Stimulated activated memory B cell treated with anti-CD40 and anti-IgM and Interleukin-4, amounts not matched to agents 10 μg/mL and 1 μg/mL and 100 μg/mL, for 72 hours (primary cell): ENCODE measurements around the gene ABCA9.
"Not testable (repeated sequence)": the region's sequence is repeated elsewhere in the genome, so short reads cannot be mapped to it uniquely, and the experiment has no call there.

ENCODE experiments used
- ATAC-seq: fragments of 150-1000 bp; cut with Tn5 transposase; 2 replicates; pipeline ENCODE4 v1.10.0; 2021
- H3K27ac Mint-ChIP-seq: one replicate; pipeline ENCODE4 v1.8.0; 2022; ENCODE audit warnings: mild to moderate bottlenecking, mixed read lengths
- H3K27me3 Mint-ChIP-seq: one replicate; pipeline ENCODE4 v1.8.0; 2022; ENCODE audit warnings: mixed read lengths
- H3K36me3 Mint-ChIP-seq: one replicate; pipeline ENCODE4 v1.8.0; 2022; ENCODE audit warnings: mixed read lengths
- H3K4me1 Mint-ChIP-seq: one replicate; pipeline ENCODE4 v1.8.0; 2022; ENCODE audit warnings: mixed read lengths
- H3K4me3 Mint-ChIP-seq: one replicate; pipeline ENCODE4 v1.8.0; 2022; ENCODE audit warnings: mild to moderate bottlenecking, moderate library complexity, mixed read lengths
- H3K9me3 Mint-ChIP-seq: one replicate; pipeline ENCODE4 v1.8.0; 2022; ENCODE audit warnings: mixed read lengths

Gene ABCA9

DNA sequence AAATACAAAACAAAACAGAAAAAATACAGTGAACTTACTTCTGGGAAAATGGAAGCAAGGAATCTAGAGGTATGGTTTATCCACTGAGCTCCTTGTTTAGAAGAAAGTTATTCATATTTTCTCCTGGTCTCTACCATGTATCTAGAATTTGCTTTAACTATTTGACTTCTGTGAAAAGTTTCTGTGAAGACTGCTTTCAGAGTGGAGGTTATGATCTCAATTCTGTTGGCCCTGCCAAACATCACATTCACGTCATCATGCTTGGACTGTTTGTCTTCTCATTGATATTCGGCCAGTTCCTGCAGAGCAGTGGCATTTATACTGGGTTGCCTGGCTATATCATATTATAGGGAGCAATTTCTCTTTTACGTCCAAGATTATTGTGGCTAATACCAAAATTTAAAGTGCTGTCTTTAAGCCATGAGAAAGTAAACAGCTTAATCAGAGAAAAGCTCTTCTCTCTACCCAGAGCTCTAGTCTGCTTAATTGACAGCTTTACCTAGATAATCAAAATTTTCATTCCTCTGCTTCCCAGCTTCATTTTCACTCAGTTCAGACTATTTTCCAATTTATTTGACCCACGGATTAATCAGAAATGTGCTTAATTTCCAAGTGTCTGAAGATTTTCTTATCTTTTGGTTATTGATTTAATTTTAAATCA lies 105.4 kb downstream of the ABCA9 start, which contains the start of gene ABCA8:
ABCA8 (minus strand) TSS at position 212 of the 661 bp plus-strand sequence. CDS start 13,358 bp downstream, outside the sequence.
- Mint-ChIP-seq H3K4me3 (no peak within 1 kb of the TSS), H3K27me3 (no peaks in the 10 kb centered on the region), H3K9me3 (no peaks in the 10 kb centered on the region), H3K4me1 (no peaks in the 10 kb centered on the region), H3K36me3 (no peaks in the 10 kb centered on the region), H3K27ac (no peak within 1 kb of the TSS)
- no peak for ATAC-seq

- H3K36me3 Mint-ChIP-seq: no peaks in the 10 kb centered on the region
- H3K4me1 Mint-ChIP-seq: no peaks in the 10 kb centered on the region
- no peak overlapping the region for H3K27ac Mint-ChIP-seq
- ATAC-seq: no peak
- H3K4me3 Mint-ChIP-seq: no peak overlapping the region
- H3K9me3 Mint-ChIP-seq: no peaks in the 10 kb centered on the region
- peaks cover 4% of the 10 kb centered on the region for H3K27me3 Mint-ChIP-seq
Observed at GRCh38 chr17:68954146-68954896, 106.4 kb downstream of the ABCA9 start.

- ATAC-seq: peak; percentile 51
- Mint-ChIP-seq H3K36me3 (no peaks in the 10 kb centered on the region), H3K9me3 (no peaks in the 10 kb centered on the region), H3K27me3 (peaks cover 13% of the 10 kb centered on the region), H3K4me3 (no peak overlapping the region), H3K4me1 (no peaks in the 10 kb centered on the region), H3K27ac (no peak overlapping the region)
Observed at GRCh38 chr17:68953340-68953997, 107.3 kb downstream of the ABCA9 start.

GRCh38 chr17:68950725-68951124 lies 110.0 kb downstream of the ABCA9 start:
- ATAC-seq: no peak
- Mint-ChIP-seq H3K9me3 (peaks cover 2% of the 10 kb centered on the region), H3K4me3 (no peak overlapping the region), H3K27me3 (peaks cover 15% of the 10 kb centered on the region), H3K27ac (no peak overlapping the region), H3K4me1 (no peaks in the 10 kb centered on the region), H3K36me3 (no peaks in the 10 kb centered on the region)

- peaks cover 17% of the 10 kb centered on the region for H3K27me3 Mint-ChIP-seq
- not testable (repeated sequence) for H3K36me3 Mint-ChIP-seq, H3K27ac Mint-ChIP-seq, H3K4me1 Mint-ChIP-seq, H3K9me3 Mint-ChIP-seq, H3K4me3 Mint-ChIP-seq, ATAC-seq
Observed at GRCh38 chr17:68947868-68948267, 112.9 kb downstream of the ABCA9 start.

DNA sequence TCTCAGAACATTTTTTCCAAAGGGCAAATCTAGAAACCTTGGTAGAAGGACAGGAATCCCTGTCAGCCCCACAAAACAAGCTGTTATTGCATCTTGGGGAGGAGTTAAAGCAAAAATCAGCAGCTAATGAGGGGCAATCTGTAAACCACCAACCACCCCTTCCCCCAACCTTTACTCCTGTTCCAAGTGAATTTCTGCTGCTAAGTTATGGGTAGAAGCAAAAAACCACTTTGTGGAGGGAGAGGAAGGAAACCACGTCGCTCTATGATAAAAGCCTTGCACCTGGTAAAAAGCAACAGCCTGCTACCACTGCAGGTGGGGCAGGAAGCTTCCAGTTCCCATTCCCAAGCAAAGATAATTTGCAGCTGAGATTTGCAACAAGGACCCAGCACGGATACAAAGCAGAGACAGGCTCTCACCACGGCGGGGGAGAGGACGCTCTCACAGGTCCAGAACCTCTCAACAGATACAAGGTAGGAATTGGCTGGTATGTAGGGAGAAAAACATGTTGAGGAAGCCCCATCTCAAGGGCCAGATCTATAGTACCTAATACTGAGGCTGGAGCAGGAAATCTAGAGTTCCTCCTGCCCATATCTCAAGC lies 116.2 kb downstream of the ABCA9 start:
- ATAC-seq: no peak
- peaks cover 2% of the 10 kb centered on the region for H3K9me3 Mint-ChIP-seq
- no peak overlapping the region for H3K27ac Mint-ChIP-seq
- no peak overlapping the region for H3K4me3 Mint-ChIP-seq
- H3K4me1 Mint-ChIP-seq: no peaks in the 10 kb centered on the region
- H3K36me3 Mint-ChIP-seq: no peaks in the 10 kb centered on the region
- H3K27me3 Mint-ChIP-seq: peaks cover 22% of the 10 kb centered on the region

DNA sequence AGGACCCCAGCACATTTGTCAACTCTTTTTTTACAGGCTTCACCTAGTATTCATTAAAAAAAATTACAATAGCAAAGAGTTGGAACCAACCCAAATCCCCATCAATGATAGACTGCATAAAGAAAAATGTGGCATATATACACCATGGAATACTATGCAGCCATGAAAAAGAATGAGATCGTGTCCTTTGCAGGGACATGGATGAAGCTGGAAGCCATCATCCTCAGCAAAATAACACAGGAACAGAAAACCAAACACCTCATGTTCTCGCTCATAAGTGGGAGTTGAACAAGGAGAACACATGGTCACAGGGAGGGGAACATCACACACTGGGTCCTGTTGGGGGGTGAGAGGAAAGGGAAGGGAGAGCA lies 116.9 kb downstream of the ABCA9 start:
- not testable (repeated sequence) for H3K9me3 Mint-ChIP-seq, H3K4me3 Mint-ChIP-seq, H3K27ac Mint-ChIP-seq, ATAC-seq, H3K4me1 Mint-ChIP-seq, H3K36me3 Mint-ChIP-seq
- peaks cover 14% of the 10 kb centered on the region for H3K27me3 Mint-ChIP-seq

GRCh38 chr17:68943123-68943811 lies 117.5 kb downstream of the ABCA9 start:
- no peaks in the 10 kb centered on the region for H3K4me1 Mint-ChIP-seq
- ATAC-seq: no peak
- peaks cover 2% of the 10 kb centered on the region for H3K9me3 Mint-ChIP-seq
- H3K36me3 Mint-ChIP-seq: no peaks in the 10 kb centered on the region
- no peak overlapping the region for H3K27ac Mint-ChIP-seq
- peaks cover 9% of the 10 kb centered on the region for H3K27me3 Mint-ChIP-seq
- no peak overlapping the region for H3K4me3 Mint-ChIP-seq

DNA sequence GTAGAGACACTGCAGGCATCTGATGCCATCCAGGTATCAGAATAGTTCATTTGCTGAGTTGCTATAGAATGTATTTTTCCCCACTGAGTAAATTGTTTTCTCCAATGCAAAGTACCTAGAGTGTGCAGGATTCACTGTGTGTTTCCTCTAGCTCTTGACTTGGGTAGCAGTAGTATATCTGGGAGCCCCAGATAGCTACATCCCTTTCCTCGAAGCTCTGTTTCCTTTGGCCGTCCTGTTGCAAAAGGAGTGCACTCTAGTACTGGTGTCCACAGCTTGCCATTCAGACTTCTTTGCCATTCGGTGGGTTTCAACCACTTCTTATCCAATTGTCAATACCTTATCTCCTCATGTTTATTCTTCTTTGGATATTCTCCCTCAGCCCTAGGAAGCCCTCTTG lies 118.3 kb downstream of the ABCA9 start:
- no peaks in the 10 kb centered on the region for H3K4me1 Mint-ChIP-seq
- peaks cover 8% of the 10 kb centered on the region for H3K27me3 Mint-ChIP-seq
- H3K36me3 Mint-ChIP-seq: no peaks in the 10 kb centered on the region
- no peak for ATAC-seq
- H3K9me3 Mint-ChIP-seq: no peaks in the 10 kb centered on the region
- no peak overlapping the region for H3K27ac Mint-ChIP-seq
- no peak overlapping the region for H3K4me3 Mint-ChIP-seq

DNA sequence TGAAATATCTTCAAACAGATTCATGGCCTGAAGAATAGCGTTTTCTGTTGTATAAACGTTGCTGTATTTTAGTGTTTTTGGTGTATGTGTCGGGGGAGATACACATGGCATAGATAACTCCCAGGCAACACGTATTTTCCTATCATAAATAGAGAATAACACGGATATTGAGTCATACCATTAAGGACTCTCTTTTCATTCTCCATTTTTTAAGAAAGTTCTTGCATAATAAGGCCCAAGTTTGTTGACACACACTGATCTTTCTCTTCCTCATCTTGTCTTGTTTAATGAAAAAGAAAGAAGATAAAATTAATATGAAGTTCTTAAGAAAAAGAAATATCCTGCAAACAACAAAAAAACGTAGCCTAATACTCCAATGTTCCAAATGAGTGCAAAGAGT lies 119.0 kb downstream of the ABCA9 start:
- Mint-ChIP-seq H3K27me3 (peaks cover 8% of the 10 kb centered on the region), H3K9me3 (no peaks in the 10 kb centered on the region)

DNA sequence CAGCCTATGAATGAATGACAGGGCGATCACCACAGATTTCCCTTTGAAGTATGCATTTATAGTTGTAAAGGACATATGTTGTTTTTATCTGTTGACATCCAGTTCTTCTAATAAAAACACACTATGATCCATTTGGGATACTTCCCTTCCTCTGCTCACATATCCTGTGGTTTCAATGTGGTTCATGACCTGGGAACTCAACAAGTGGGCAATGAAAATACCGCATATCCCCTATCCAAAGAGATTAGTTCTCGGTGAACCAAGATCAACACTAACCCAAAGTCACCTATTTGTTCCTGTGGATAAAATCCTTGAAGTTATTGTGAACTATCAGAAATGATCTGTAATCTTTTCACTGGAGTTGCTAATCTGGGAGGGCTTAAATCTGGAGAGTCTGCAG lies 121.5 kb downstream of the ABCA9 start:
- ATAC-seq: no peak
- no peaks in the 10 kb centered on the region for H3K36me3 Mint-ChIP-seq
- H3K9me3 Mint-ChIP-seq: no peaks in the 10 kb centered on the region
- no peak overlapping the region for H3K4me3 Mint-ChIP-seq
- H3K27ac Mint-ChIP-seq: no peak overlapping the region
- H3K27me3 Mint-ChIP-seq: peaks cover 8% of the 10 kb centered on the region
- H3K4me1 Mint-ChIP-seq: no peaks in the 10 kb centered on the region

More for the DNA sequence above, 119.0 kb downstream of the ABCA9 start:
- Mint-ChIP-seq H3K4me1 (no peaks in the 10 kb centered on the region), H3K27ac (no peak overlapping the region), H3K4me3 (no peak overlapping the region), H3K36me3 (no peaks in the 10 kb centered on the region)
- no peak for ATAC-seq

DNA sequence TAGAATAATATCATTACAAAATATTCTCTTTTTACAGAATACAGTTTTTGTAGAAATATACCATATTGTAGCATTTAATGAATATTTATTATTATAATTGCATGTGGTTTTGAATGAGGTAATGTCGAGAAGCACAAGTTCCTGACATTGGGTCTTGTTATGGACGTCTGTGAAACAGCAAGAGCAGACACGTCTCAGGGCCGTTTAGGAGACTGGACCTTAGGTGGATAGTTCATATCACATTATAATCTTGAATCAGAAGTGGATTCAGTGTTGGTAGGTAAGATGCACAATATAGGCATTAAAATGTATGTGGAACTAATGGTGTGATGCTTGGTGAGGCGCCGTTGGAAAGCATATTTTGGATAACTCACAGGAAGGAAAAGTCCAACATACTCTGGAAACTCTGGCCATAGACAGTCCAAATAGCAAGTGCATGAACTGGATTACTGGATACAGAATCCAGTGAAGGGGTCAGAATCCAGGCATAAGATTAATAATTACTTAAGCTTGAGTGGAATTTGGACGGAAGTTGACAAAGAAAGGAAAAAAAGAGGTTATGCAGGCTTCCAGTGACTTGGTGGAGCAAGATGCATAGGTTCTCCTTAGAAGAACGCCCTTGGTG lies 122.7 kb downstream of the ABCA9 start:
- peaks cover 8% of the 10 kb centered on the region for H3K27me3 Mint-ChIP-seq
- no peak overlapping the region for H3K27ac Mint-ChIP-seq
- no peak overlapping the region for H3K4me3 Mint-ChIP-seq
- H3K36me3 Mint-ChIP-seq: no peaks in the 10 kb centered on the region
- no peak for ATAC-seq
- H3K9me3 Mint-ChIP-seq: no peaks in the 10 kb centered on the region
- H3K4me1 Mint-ChIP-seq: no peaks in the 10 kb centered on the region

GRCh38 chr17:68927516-68927915 lies 133.2 kb downstream of the ABCA9 start:
- Mint-ChIP-seq H3K4me3 (no peak overlapping the region), H3K36me3 (no peaks in the 10 kb centered on the region), H3K9me3 (no peaks in the 10 kb centered on the region), H3K4me1 (no peaks in the 10 kb centered on the region), H3K27ac (no peak overlapping the region), H3K27me3 (no peaks in the 10 kb centered on the region)
- ATAC-seq: no peak

DNA sequence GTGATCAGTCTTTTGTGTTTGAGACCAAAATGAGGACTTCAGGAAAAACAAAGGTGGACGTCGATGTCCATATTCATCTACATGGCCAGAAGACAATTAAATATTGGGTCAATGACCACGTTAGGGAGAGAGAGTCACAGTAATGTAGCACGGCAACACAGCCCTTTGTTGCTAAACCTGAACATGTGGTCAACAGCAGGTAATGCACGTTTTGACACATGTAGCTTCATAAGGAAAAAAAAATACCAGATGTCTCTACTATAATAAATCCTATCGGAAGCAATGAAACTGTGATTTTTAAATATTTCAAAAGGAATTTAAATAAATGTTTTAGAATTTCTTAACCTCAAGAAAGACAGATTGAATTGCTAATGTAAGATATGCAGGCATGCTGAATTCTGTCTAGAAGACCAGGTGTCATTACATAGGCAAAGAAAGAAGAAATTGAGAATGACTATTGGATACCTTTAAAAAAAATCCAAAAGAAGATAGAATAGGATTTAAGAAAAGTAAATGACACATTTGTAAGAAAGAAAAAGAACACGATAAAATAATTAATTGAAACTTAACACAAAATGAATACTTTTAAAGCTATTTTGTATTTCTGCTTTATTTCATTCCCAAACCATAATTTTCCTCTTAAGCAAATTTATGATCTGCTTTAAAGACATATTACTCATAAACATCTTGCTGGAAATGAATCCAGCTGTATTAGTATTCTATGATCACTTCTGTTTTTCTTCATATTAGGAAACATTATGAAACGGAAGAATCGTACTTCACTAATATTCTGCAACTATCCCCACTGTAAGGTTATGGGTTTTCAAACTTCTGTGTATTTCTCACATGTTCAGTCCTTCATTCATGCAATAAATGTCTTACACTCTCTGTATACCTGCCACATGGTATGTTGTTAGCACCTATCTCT lies 135.7 kb downstream of the ABCA9 start:
- Mint-ChIP-seq H3K27me3 (no peaks in the 10 kb centered on the region), H3K4me1 (no peaks in the 10 kb centered on the region), H3K4me3 (no peak overlapping the region), H3K27ac (no peak overlapping the region), H3K36me3 (no peaks in the 10 kb centered on the region), H3K9me3 (peaks cover 1% of the 10 kb centered on the region)
- no peak for ATAC-seq
